Liver (tissue), 9 donors: ENCODE measurements around the gene SH2D3C. TPM values are rescaled to one million over a fixed set of nuclear protein-coding genes. Genes with fewer than 3 reads are reported as not detected.

Source experiments
- DNase-seq: peaks from one replicate; pipeline ENCODE4 v3.0.0-alpha.2; 2017; ENCODE audit warnings: low spot score
- H3K27ac ChIP-seq, 2 donors: one replicate each; pipeline ENCODE4 v1.7.0; 2013; ENCODE audit warnings: inconsistent platforms in 2 of 2, low read length in 2 of 2, control low read depth in 1 of 2, low read depth in 1 of 2, mild to moderate bottlenecking in 1 of 2
- H3K27me3 ChIP-seq, 4 donors: one replicate each; pipeline versions ENCODE4 v1.6.1 to v1.7.0; 2013; ENCODE audit warnings: low read length in 3 of 4, inconsistent platforms in 1 of 4, mild to moderate bottlenecking in 1 of 4, moderate library complexity in 1 of 4; ENCODE audit not compliant: control insufficient read depth in 4 of 4, insufficient read depth in 4 of 4
- H3K36me3 ChIP-seq, 4 donors: one replicate each; pipeline versions ENCODE4 v1.6.1 to v1.7.0; 2013; ENCODE audit warnings: low read length in 3 of 4, mild to moderate bottlenecking in 3 of 4, low read depth in 1 of 4, moderate library complexity in 1 of 4; ENCODE audit not compliant: control insufficient read depth in 4 of 4, insufficient read depth in 3 of 4
- H3K4me1 ChIP-seq, 4 donors: one replicate each; pipeline versions ENCODE4 v1.6.1 to v1.7.0; 2013; ENCODE audit warnings: low read length in 3 of 4, mild to moderate bottlenecking in 3 of 4, moderate library complexity in 1 of 4; ENCODE audit not compliant: control insufficient read depth in 4 of 4, insufficient read depth in 4 of 4
- H3K4me3 ChIP-seq, 3 donors: one replicate each; pipeline versions ENCODE4 v1.6.1 to v1.7.0; 2013; ENCODE audit warnings: low read length in 3 of 3, control low read depth in 1 of 3, low read depth in 1 of 3, mild to moderate bottlenecking in 1 of 3
- H3K9ac ChIP-seq, 2 donors: one replicate each; pipeline ENCODE4 v1.7.0; 2013; ENCODE audit warnings: low read length in 2 of 2, mild to moderate bottlenecking in 2 of 2, moderate library complexity in 2 of 2, control low read depth in 1 of 2, low read depth in 1 of 2
- H3K9me3 ChIP-seq, 4 donors: one replicate each; pipeline versions ENCODE4 v1.6.1 to v1.7.0; 2013; ENCODE audit warnings: low read length in 3 of 4; ENCODE audit not compliant: control insufficient read depth in 4 of 4
- FOXA1 ChIP-seq: IDR thresholded peaks from 2 replicates; pipeline ENCODE4 v1.6.1; 2016; ENCODE audit warnings: antibody characterized with exemption
- FOXA2 ChIP-seq: IDR thresholded peaks from 2 replicates; pipeline ENCODE4 v1.6.1; 2016; ENCODE audit warnings: antibody characterized with exemption
- HNF4A ChIP-seq, 2 donors: conservative IDR thresholded peaks; 2 replicates each; pipeline ENCODE4 v1.6.1; 2016; ENCODE audit warnings: antibody characterized with exemption in 2 of 2, mild to moderate bottlenecking in 2 of 2
- HNF4G ChIP-seq: IDR thresholded peaks from 2 replicates; pipeline ENCODE4 v1.6.1; 2016; ENCODE audit warnings: antibody characterized with exemption
- NR2F2 ChIP-seq: IDR thresholded peaks from 2 replicates; pipeline ENCODE4 v1.6.1; 2016; ENCODE audit warnings: antibody characterized with exemption
- RXRA ChIP-seq, 2 donors: IDR thresholded peaks; 2 replicates each; pipeline ENCODE4 v1.6.1; 2017 to 2018; ENCODE audit warnings: antibody characterized with exemption in 2 of 2, mild to moderate bottlenecking in 1 of 2
- TAF1 ChIP-seq: conservative IDR thresholded peaks from 2 replicates; pipeline ENCODE4 v1.6.1; 2016; ENCODE audit warnings: antibody characterized with exemption, mild to moderate bottlenecking
- YY1 ChIP-seq: IDR thresholded peaks from 2 replicates; pipeline ENCODE4 v1.6.1; 2016; ENCODE audit warnings: antibody characterized with exemption, mild to moderate bottlenecking
- WGBS: extraction: QIAGEN DNeasy Blood & Tissue Kit; methylation state at CpG from one replicate; pipeline ENCODE4 v1.1.7; 2013; 5-methylcytosine and 5-hydroxymethylcytosine counted together
- polyA plus RNA-seq, 2 donors: library from polyadenylated mRNA; stranded (reverse) in 1 of 2; unstranded in 1 of 2; fragments of 200-250 nt in 1 of 2; fragments of >200 nt in 1 of 2; fragmentation: Nextera tagmentation in 1 of 2; extraction: Ambion mirVana in 1 of 2; gene quantifications; one replicate each; pipeline versions ENCODE4 v1.2.1 to v1.2.3, GENCODE V29; 2013 to 2015
- total RNA-seq, 2 donors: library from RNA; depleted of rRNA; stranded (reverse); fragments of >200 nt; gene quantifications; one replicate each; pipeline ENCODE4 v1.2.3, GENCODE V29; 2014
- TF ChIP-seq, protein P1 (sequence below): IDR thresholded peaks from 2 replicates; pipeline ENCODE4 v1.6.1; 2016; ENCODE audit warnings: antibody characterized with exemption
- TF ChIP-seq, protein P2 (sequence below): IDR thresholded peaks from 2 replicates; pipeline ENCODE4 v1.6.1; 2016; ENCODE audit warnings: antibody characterized with exemption
- TF ChIP-seq, protein P3 (sequence below): IDR thresholded peaks from 2 replicates; pipeline ENCODE4 v1.6.1; 2016; ENCODE audit warnings: antibody characterized with exemption, mild to moderate bottlenecking
- donor health status: healthy.
- donor health status: healthy.
- donor health status: healthy.
- donor health status: healthy.
- donor health status: healthy.

The SH2D3C gene
- total and polyA plus RNA-seq, 4 donors = 2.2 to 5.1 (median 3.9) TPM

DNA sequence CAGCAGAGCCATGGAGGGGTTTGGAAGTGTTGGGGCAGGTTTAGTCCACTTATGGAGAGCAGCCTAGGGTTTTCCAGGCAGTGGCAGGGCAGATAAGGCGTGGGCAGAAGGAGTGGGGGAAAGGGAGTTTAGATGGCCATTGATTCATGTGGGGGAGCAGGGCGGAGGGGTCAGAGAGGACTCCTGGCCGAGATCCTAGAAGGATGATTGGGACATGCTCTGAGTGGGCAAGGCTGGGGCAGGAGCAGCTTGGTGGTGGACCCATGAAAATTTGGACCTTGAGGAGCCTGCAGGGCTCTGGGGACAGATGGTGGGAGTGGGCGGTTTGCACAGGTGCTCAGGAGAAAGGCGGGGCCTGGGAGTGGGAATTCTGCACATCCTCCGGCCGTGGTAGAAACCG is 25.3 kb downstream of the SH2D3C start:
- Histone ChIP-seq H3K9me3 (no peaks in the 10 kb centered on the region), H3K27me3 (no peaks in the 10 kb centered on the region), H3K27ac (no peak overlapping the region), H3K4me3 (no peak overlapping the region), H3K36me3 (peaks cover 0 to 3% (median 2%) of the 10 kb centered on the region in 4 donors), H3K9ac (no peak overlapping the region), H3K4me1 (peaks cover 0 to 8% (median 0%) of the 10 kb centered on the region in 4 donors)
- DNase-seq = no peak
- TF ChIP-seq RXRA (IDR thresholded peaks at IDR 0.05) (no peak), FOXA1 (no peak), NR2F2 (no peak), HNF4A (conservative IDR thresholded peaks at IDR 0.05) (no peak), HNF4G (no peak), TAF1 (no peak), FOXA2 (no peak)
- TF ChIP-seq, protein P1, sequence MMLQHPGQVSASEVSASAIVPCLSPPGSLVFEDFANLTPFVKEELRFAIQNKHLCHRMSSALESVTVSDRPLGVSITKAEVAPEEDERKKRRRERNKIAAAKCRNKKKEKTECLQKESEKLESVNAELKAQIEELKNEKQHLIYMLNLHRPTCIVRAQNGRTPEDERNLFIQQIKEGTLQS = no peak
- TF ChIP-seq, protein P2, sequence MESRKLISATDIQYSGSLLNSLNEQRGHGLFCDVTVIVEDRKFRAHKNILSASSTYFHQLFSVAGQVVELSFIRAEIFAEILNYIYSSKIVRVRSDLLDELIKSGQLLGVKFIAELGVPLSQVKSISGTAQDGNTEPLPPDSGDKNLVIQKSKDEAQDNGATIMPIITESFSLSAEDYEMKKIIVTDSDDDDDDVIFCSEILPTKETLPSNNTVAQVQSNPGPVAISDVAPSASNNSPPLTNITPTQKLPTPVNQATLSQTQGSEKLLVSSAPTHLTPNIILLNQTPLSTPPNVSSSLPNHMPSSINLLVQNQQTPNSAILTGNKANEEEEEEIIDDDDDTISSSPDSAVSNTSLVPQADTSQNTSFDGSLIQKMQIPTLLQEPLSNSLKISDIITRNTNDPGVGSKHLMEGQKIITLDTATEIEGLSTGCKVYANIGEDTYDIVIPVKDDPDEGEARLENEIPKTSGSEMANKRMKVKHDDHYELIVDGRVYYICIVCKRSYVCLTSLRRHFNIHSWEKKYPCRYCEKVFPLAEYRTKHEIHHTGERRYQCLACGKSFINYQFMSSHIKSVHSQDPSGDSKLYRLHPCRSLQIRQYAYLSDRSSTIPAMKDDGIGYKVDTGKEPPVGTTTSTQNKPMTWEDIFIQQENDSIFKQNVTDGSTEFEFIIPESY = no peak
- 72% methylated on average over 8 of the region's 8 CpGs for WGBS

DNA sequence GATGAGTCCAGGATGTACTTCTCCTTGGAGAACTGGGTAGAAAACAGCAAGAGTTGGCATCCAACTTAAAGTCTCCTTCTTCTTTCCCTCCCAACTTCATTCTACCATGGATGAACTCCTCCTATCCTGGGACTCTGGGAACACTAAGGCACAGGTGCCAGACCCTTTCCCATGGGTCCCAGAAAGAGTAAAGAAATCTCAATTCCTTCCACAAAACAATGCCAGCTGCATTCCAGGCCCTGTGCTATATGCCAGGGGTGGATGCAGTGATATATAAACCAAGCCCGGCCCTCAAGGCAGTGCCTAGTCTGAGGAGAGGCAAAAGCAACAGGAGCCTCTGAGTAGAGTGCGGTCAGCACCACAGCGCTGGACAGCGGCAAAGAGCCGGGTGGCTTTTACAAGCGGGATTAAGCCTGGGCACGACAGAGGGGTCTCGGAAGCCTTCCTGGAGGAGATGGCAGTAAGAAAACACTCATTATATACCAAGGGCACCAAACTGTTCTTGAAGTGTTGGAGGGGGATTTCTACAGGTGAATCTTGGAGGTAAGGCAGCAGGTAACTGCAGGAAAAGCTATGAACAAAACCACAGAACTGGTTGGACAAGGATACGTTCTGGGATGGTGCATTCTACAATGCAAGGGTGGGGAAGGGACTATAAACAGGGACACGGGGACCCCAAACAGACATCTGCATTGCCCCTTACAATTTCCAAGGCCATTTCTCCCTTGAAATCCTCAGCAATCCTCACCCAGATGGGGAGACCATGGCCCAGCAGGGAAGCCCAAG is 27.0 kb downstream of the SH2D3C start:
- Histone ChIP-seq H3K4me1 (peaks cover 0 to 8% (median 0%) of the 10 kb centered on the region in 4 donors), H3K36me3 (peaks cover 0 to 5% (median 2%) of the 10 kb centered on the region in 4 donors), H3K27me3 (no peaks in the 10 kb centered on the region), H3K27ac (no peak overlapping the region), H3K9me3 (no peaks in the 10 kb centered on the region), H3K4me3 (no peak overlapping the region), H3K9ac (no peak overlapping the region)
- TF ChIP-seq, protein P3, sequence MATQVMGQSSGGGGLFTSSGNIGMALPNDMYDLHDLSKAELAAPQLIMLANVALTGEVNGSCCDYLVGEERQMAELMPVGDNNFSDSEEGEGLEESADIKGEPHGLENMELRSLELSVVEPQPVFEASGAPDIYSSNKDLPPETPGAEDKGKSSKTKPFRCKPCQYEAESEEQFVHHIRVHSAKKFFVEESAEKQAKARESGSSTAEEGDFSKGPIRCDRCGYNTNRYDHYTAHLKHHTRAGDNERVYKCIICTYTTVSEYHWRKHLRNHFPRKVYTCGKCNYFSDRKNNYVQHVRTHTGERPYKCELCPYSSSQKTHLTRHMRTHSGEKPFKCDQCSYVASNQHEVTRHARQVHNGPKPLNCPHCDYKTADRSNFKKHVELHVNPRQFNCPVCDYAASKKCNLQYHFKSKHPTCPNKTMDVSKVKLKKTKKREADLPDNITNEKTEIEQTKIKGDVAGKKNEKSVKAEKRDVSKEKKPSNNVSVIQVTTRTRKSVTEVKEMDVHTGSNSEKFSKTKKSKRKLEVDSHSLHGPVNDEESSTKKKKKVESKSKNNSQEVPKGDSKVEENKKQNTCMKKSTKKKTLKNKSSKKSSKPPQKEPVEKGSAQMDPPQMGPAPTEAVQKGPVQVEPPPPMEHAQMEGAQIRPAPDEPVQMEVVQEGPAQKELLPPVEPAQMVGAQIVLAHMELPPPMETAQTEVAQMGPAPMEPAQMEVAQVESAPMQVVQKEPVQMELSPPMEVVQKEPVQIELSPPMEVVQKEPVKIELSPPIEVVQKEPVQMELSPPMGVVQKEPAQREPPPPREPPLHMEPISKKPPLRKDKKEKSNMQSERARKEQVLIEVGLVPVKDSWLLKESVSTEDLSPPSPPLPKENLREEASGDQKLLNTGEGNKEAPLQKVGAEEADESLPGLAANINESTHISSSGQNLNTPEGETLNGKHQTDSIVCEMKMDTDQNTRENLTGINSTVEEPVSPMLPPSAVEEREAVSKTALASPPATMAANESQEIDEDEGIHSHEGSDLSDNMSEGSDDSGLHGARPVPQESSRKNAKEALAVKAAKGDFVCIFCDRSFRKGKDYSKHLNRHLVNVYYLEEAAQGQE = peak; percentile 99
- TF ChIP-seq YY1 = no peak
- peak; percentile 56 for DNase-seq
- 34% methylated on average over 10 of the region's 10 CpGs for WGBS
